ENCODE data around the gene CD247.

CD247 gene

GRCh38 chr1:167432780-167433179, 85.5 kb downstream of the CD247 start:
- ATAC-seq: no peak

DNA sequence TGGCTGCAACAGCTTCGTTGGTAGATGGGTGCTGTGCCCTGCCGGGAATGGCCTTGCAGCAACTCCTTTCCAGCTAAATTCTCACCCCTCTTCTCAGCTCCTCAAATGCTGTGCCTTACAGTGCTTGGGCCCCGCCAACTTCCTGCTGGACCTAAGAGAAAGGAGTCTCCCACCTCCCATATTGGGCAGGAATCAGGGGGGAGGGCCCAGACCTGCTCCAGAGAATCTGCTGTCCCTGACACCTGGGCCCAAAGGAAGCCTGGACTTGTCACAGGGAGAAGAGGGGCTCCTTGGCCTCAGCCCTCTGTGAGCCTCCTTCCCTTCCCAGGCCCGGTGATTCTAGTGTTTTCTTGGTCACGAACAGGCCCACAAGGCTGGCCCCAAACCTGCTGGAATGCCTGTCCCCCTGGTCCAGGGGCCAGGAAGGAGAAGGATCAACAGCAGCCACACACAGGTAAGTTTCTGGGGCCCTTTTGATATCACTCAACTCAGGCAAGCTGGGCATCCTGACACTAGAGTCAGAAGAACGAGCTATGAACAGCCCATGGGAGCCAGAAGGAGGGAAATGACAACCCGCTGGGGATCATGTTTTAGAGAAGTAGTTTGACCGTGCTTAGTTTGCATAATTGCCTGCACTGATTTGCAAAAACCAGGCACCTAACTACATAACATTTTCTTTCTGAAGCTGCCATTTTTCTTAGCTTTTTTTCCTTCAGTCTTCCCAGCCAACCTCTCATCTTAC, 86.2 kb downstream of the CD247 start:
- TF ChIP-seq, protein P1, sequence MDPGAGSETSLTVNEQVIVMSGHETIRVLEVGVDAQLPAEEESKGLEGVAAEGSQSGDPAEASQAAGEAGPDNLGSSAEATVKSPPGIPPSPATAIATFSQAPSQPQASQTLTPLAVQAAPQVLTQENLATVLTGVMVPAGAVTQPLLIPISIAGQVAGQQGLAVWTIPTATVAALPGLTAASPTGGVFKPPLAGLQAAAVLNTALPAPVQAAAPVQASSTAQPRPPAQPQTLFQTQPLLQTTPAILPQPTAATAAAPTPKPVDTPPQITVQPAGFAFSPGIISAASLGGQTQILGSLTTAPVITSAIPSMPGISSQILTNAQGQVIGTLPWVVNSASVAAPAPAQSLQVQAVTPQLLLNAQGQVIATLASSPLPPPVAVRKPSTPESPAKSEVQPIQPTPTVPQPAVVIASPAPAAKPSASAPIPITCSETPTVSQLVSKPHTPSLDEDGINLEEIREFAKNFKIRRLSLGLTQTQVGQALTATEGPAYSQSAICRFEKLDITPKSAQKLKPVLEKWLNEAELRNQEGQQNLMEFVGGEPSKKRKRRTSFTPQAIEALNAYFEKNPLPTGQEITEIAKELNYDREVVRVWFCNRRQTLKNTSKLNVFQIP (CRISPR knock-in tag; IDR thresholded peaks at IDR 0.05; ENCODE audit: borderline replicate concordance, low read depth): no peak
- TF ChIP-seq GLIS3 (CRISPR knock-in tag; IDR thresholded peaks at IDR 0.05): no peak
- no peak for ATAC-seq

More at GRCh38 chr1:167432780-167433179, 85.5 kb downstream of the CD247 start:
- TF ChIP-seq SNAI2 (CRISPR knock-in tag; IDR thresholded peaks at IDR 0.05): no peak
- no peak for TF ChIP-seq ESRRG (CRISPR knock-in tag; IDR thresholded peaks at IDR 0.05)
- TF ChIP-seq, protein P2, sequence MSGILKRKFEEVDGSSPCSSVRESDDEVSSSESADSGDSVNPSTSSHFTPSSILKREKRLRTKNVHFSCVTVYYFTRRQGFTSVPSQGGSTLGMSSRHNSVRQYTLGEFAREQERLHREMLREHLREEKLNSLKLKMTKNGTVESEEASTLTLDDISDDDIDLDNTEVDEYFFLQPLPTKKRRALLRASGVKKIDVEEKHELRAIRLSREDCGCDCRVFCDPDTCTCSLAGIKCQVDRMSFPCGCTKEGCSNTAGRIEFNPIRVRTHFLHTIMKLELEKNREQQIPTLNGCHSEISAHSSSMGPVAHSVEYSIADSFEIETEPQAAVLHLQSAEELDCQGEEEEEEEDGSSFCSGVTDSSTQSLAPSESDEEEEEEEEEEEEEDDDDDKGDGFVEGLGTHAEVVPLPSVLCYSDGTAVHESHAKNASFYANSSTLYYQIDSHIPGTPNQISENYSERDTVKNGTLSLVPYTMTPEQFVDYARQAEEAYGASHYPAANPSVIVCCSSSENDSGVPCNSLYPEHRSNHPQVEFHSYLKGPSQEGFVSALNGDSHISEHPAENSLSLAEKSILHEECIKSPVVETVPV (CRISPR knock-in tag; IDR thresholded peaks at IDR 0.05): no peak
- no peak for TF ChIP-seq ISL1 (CRISPR knock-in tag; IDR thresholded peaks at IDR 0.05)
- no peak for TF ChIP-seq ZNF8 (CRISPR knock-in tag; IDR thresholded peaks at IDR 0.05)
- TF ChIP-seq OSR1 (CRISPR knock-in tag; IDR thresholded peaks at IDR 0.05): no peak
- no peak for TF ChIP-seq CREB5 (CRISPR knock-in tag; IDR thresholded peaks at IDR 0.05; ENCODE audit: low read depth)
- TF ChIP-seq, protein P3, sequence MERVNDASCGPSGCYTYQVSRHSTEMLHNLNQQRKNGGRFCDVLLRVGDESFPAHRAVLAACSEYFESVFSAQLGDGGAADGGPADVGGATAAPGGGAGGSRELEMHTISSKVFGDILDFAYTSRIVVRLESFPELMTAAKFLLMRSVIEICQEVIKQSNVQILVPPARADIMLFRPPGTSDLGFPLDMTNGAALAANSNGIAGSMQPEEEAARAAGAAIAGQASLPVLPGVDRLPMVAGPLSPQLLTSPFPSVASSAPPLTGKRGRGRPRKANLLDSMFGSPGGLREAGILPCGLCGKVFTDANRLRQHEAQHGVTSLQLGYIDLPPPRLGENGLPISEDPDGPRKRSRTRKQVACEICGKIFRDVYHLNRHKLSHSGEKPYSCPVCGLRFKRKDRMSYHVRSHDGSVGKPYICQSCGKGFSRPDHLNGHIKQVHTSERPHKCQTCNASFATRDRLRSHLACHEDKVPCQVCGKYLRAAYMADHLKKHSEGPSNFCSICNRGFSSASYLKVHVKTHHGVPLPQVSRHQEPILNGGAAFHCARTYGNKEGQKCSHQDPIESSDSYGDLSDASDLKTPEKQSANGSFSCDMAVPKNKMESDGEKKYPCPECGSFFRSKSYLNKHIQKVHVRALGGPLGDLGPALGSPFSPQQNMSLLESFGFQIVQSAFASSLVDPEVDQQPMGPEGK (CRISPR knock-in tag; IDR thresholded peaks at IDR 0.05; ENCODE audit: borderline replicate concordance): no peak
- no peak for TF ChIP-seq ARNTL (CRISPR knock-in tag; IDR thresholded peaks at IDR 0.05; ENCODE audit: borderline replicate concordance, low read depth)
- TF ChIP-seq, protein P1 (CRISPR knock-in tag; IDR thresholded peaks at IDR 0.05; ENCODE audit: borderline replicate concordance, low read depth): no peak
- TF ChIP-seq, protein P4, sequence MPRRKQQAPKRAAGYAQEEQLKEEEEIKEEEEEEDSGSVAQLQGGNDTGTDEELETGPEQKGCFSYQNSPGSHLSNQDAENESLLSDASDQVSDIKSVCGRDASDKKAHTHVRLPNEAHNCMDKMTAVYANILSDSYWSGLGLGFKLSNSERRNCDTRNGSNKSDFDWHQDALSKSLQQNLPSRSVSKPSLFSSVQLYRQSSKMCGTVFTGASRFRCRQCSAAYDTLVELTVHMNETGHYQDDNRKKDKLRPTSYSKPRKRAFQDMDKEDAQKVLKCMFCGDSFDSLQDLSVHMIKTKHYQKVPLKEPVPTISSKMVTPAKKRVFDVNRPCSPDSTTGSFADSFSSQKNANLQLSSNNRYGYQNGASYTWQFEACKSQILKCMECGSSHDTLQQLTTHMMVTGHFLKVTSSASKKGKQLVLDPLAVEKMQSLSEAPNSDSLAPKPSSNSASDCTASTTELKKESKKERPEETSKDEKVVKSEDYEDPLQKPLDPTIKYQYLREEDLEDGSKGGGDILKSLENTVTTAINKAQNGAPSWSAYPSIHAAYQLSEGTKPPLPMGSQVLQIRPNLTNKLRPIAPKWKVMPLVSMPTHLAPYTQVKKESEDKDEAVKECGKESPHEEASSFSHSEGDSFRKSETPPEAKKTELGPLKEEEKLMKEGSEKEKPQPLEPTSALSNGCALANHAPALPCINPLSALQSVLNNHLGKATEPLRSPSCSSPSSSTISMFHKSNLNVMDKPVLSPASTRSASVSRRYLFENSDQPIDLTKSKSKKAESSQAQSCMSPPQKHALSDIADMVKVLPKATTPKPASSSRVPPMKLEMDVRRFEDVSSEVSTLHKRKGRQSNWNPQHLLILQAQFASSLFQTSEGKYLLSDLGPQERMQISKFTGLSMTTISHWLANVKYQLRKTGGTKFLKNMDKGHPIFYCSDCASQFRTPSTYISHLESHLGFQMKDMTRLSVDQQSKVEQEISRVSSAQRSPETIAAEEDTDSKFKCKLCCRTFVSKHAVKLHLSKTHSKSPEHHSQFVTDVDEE (CRISPR knock-in tag; IDR thresholded peaks at IDR 0.05): no peak

GRCh38 chr1:167431261-167431908, 86.9 kb downstream of the CD247 start:
- no peak; the same call in 2 of the 3 replicates for ATAC-seq
- TF ChIP-seq GLIS3 (CRISPR knock-in tag; IDR thresholded peaks at IDR 0.05) (no peak), ZNF70 (CRISPR knock-in tag; IDR thresholded peaks at IDR 0.05) (no peak), ZFP30 (CRISPR knock-in tag; IDR thresholded peaks at IDR 0.05) (no peak)
- TF ChIP-seq, protein P3 (CRISPR knock-in tag; IDR thresholded peaks at IDR 0.05; ENCODE audit: borderline replicate concordance): no peak
